OCI-LY1 (cell line): ENCODE results near the gene RASL11B.

Source experiments
- H2AFZ ChIP-seq: fragments of 200-600 bp; sonication (generic), shearing (Covaris generic); 2 replicates; pipeline ENCODE4 v1.6.0; 2014; ENCODE audit warnings: antibody characterized with exemption, mild to moderate bottlenecking, low read length
- H3F3A ChIP-seq: fragments of 200-600 bp; sonication (generic), shearing (Covaris generic); 2 replicates; pipeline ENCODE4 v1.6.0; 2014; ENCODE audit warnings: mild to moderate bottlenecking, antibody characterized with exemption, low read length, moderate library complexity; ENCODE audit not compliant: insufficient read depth
- H3K27ac ChIP-seq: fragments of 200-600 bp; sonication (generic); 2 replicates; pipeline ENCODE4 v1.5.1; 2014; ENCODE audit warnings: low read length, mixed run types, mild to moderate bottlenecking, low read depth; ENCODE audit not compliant: poor library complexity, severe bottlenecking
- H3K27me3 ChIP-seq: fragments of 200-600 bp; sonication (generic); 2 replicates; pipeline ENCODE4 v1.6.0; 2014; ENCODE audit warnings: antibody characterized with exemption, mild to moderate bottlenecking, low read length, moderate library complexity; ENCODE audit not compliant: insufficient read depth
- H3K36me3 ChIP-seq: fragments of 200-600 bp; sonication (generic); 2 replicates; pipeline ENCODE4 v1.6.1; 2014; ENCODE audit warnings: mild to moderate bottlenecking, antibody characterized with exemption, low read length, moderate library complexity, mixed read lengths; ENCODE audit not compliant: insufficient read depth
- H3K4me1 ChIP-seq: fragments of 200-600 bp; sonication (generic); 2 replicates; pipeline ENCODE4 v1.5.1; 2014; ENCODE audit warnings: mild to moderate bottlenecking, low read length, moderate library complexity; ENCODE audit not compliant: insufficient read depth, severe bottlenecking
- H3K4me2 ChIP-seq: fragments of 200-600 bp; sonication (generic), shearing (Covaris generic); 2 replicates; pipeline ENCODE4 v1.6.1; 2014; ENCODE audit warnings: low read length
- H3K4me3 ChIP-seq: fragments of 200-600 bp; sonication (generic); 2 replicates; pipeline ENCODE4 v1.5.1; 2014; ENCODE audit warnings: low read length, low read depth, mild to moderate bottlenecking, mixed read lengths; ENCODE audit not compliant: poor library complexity, severe bottlenecking
- H3K79me2 ChIP-seq: fragments of 200-600 bp; shearing (Covaris generic); 2 replicates; pipeline ENCODE4 v1.6.1; 2016; ENCODE audit warnings: mixed run types, low read length, mixed read lengths; ENCODE audit not compliant: insufficient read depth
- H3K9ac ChIP-seq: fragments of 200-600 bp; sonication (generic), shearing (Covaris generic); 2 replicates; pipeline ENCODE4 v1.6.1; 2014; ENCODE audit warnings: mild to moderate bottlenecking, low read length, mixed read lengths
- H3K9me2 ChIP-seq: fragments of 200-600 bp; sonication (generic), shearing (Covaris generic); 2 replicates; pipeline ENCODE4 v1.6.1; 2014; ENCODE audit warnings: low read depth, mild to moderate bottlenecking, low read length, mixed read lengths
- H3K9me3 ChIP-seq: fragments of 200-600 bp; shearing (Covaris generic); 2 replicates; pipeline ENCODE4 v1.6.1; 2014; ENCODE audit warnings: low read length, mixed read lengths
- H4K20me1 ChIP-seq: fragments of 200-600 bp; sonication (generic), shearing (Covaris generic); 2 replicates; pipeline ENCODE4 v1.6.0; 2016; ENCODE audit warnings: mild to moderate bottlenecking, low read length; ENCODE audit not compliant: insufficient read depth
- EZH2 ChIP-seq: fragments of 200-600 bp; sonication (generic), shearing (Covaris generic); IDR thresholded peaks from 2 replicates; pipeline ENCODE4 v1.8.0; 2017; ENCODE audit warnings: borderline replicate concordance, mixed run types, mild to moderate bottlenecking, antibody characterized with exemption, low read length, moderate library complexity, mixed read lengths
- TF ChIP-seq, protein P1 (sequence below): fragments of 200-600 bp; sonication (generic), shearing (Covaris generic); IDR thresholded peaks from 2 replicates; pipeline ENCODE4 v1.5.1; 2017; ENCODE audit warnings: mild to moderate bottlenecking, antibody characterized with exemption, low read length, moderate library complexity, mixed read lengths

RASL11B gene

GRCh38 chr4:52867163-52867562, 5.0 kb downstream of the RASL11B start:
- no peaks in the 10 kb centered on the region for H3F3A ChIP-seq
- peaks cover 6% of the 10 kb centered on the region for H3K4me1 ChIP-seq

GRCh38 chr4:52868133-52868532, 6.0 kb downstream of the RASL11B start:
- Histone ChIP-seq H3K79me2 (no peaks in the 10 kb centered on the region), H3K4me2 (no peak overlapping the region)

More at GRCh38 chr4:52867163-52867562, 5.0 kb downstream of the RASL11B start:
- no peak overlapping the region for H2AFZ ChIP-seq
- H3K27ac ChIP-seq = no peak overlapping the region
- H3K9me2 ChIP-seq = no peaks in the 10 kb centered on the region
- no peaks in the 10 kb centered on the region for H4K20me1 ChIP-seq
- no peaks in the 10 kb centered on the region for H3K9me3 ChIP-seq
- no peaks in the 10 kb centered on the region for H3K27me3 ChIP-seq
- no peak overlapping the region for H3K4me2 ChIP-seq
- no peak for TF ChIP-seq EZH2
- TF ChIP-seq, protein P1, sequence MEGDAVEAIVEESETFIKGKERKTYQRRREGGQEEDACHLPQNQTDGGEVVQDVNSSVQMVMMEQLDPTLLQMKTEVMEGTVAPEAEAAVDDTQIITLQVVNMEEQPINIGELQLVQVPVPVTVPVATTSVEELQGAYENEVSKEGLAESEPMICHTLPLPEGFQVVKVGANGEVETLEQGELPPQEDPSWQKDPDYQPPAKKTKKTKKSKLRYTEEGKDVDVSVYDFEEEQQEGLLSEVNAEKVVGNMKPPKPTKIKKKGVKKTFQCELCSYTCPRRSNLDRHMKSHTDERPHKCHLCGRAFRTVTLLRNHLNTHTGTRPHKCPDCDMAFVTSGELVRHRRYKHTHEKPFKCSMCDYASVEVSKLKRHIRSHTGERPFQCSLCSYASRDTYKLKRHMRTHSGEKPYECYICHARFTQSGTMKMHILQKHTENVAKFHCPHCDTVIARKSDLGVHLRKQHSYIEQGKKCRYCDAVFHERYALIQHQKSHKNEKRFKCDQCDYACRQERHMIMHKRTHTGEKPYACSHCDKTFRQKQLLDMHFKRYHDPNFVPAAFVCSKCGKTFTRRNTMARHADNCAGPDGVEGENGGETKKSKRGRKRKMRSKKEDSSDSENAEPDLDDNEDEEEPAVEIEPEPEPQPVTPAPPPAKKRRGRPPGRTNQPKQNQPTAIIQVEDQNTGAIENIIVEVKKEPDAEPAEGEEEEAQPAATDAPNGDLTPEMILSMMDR = no peak
- no peak overlapping the region for H3K4me3 ChIP-seq
- H3K79me2 ChIP-seq = no peaks in the 10 kb centered on the region
- no peaks in the 10 kb centered on the region for H3K36me3 ChIP-seq
- H3K9ac ChIP-seq = no peak overlapping the region

DNA sequence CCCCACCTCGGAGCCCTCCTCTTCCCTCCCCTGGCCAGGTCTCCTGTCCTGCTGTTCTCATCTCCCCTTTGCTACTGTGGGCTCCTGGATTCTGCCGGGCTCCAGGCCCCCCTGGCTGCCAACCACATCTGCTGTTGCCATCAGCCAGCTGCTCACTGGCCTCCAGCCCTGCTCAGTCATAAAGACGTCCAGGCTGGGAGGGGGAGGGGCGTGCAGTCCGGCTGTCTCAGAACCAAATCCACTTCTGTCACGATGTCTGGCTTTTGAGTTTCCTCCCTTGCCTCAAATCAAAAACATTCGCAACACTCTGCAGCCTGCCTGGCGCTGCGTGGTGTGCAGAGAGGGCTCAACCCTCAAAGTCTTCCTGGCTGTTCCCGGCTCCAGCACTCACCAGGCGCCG, 7.1 kb downstream of the RASL11B start:
- TF ChIP-seq, protein P1 = no peak
- no peak for TF ChIP-seq EZH2
- Histone ChIP-seq H3K79me2 (no peaks in the 10 kb centered on the region), H2AFZ (no peak overlapping the region), H3K9me3 (no peaks in the 10 kb centered on the region), H3K4me2 (no peak overlapping the region), H3K9me2 (no peaks in the 10 kb centered on the region), H3K4me1 (no peaks in the 10 kb centered on the region), H3K36me3 (no peaks in the 10 kb centered on the region), H3K4me3 (no peak overlapping the region), H3K27ac (no peak overlapping the region), H3K27me3 (no peaks in the 10 kb centered on the region), H3K9ac (no peak overlapping the region), H3F3A (no peaks in the 10 kb centered on the region), H4K20me1 (no peaks in the 10 kb centered on the region)

More at GRCh38 chr4:52868133-52868532, 6.0 kb downstream of the RASL11B start:
- no peaks in the 10 kb centered on the region for H4K20me1 ChIP-seq
- no peaks in the 10 kb centered on the region for H3K36me3 ChIP-seq
- H3K27me3 ChIP-seq = no peaks in the 10 kb centered on the region
- H3F3A ChIP-seq = no peaks in the 10 kb centered on the region
- H3K9me2 ChIP-seq = no peaks in the 10 kb centered on the region
- no peaks in the 10 kb centered on the region for H3K9me3 ChIP-seq
- H2AFZ ChIP-seq = no peak overlapping the region
- no peak overlapping the region for H3K27ac ChIP-seq
- TF ChIP-seq EZH2 = no peak
- TF ChIP-seq, protein P1 = no peak
- no peak overlapping the region for H3K9ac ChIP-seq
- no peaks in the 10 kb centered on the region for H3K4me1 ChIP-seq
- H3K4me3 ChIP-seq = no peak overlapping the region
